Caco-2 (cell line): ENCODE data around the gene EPC2. TPM values are rescaled to one million over a fixed set of nuclear protein-coding genes. Genes with fewer than 3 reads are reported as not detected.
"Not testable (repeated sequence)": the region's sequence is repeated elsewhere in the genome, so short reads cannot be mapped to it uniquely, and the experiment has no call there.

Experiments used
- BruUV-seq: library from RNA; stranded (reverse); fragments of 400-500 nt; replicated peaks from 2 replicates; lab custom pipeline; 2021; lab: Mats Ljungman, UMichigan
- CTCF ChIA-PET: fragments of 300-600 bp; sonication (Branson Sonifier 250); formaldehyde crosslinking; loops from one replicate; lab custom pipeline; 2022; ENCODE audit warnings: antibody characterized with exemption; lab: Charles Lee
- POLR2A ChIA-PET: fragments of 300-600 bp; sonication (Branson Sonifier 250); formaldehyde crosslinking; loops from one replicate; lab custom pipeline; 2022; ENCODE audit warnings: antibody characterized with exemption; lab: Charles Lee
- DNase-seq, 2 experiments: peaks; one replicate each; pipeline versions ENCODE4 v3.0.0 to v3.0.0-alpha.2; 2020 to 2022
- H3K27me3 ChIP-seq: replicated peaks from 2 replicates; pipeline ENCODE4 v1.6.0; 2011; ENCODE audit warnings: low read length; ENCODE audit not compliant: control insufficient read depth, insufficient read depth
- H3K36me3 ChIP-seq: 2 replicates; pipeline ENCODE4 v1.5.1; 2011; ENCODE audit warnings: low read length; ENCODE audit not compliant: control insufficient read depth, insufficient read depth
- H3K4me1 ChIP-seq: fragments of 250-450 bp; sonication (Bioruptor Pico); 2 replicates; pipeline ENCODE4 v1.5.1; 2020; ENCODE audit warnings: mild to moderate bottlenecking
- H3K4me3 ChIP-seq: 2 replicates; pipeline ENCODE4 v1.5.1; 2011; ENCODE audit warnings: low read depth, mild to moderate bottlenecking, control low read depth, low read length
- H3K9me3 ChIP-seq: fragments of 250-450 bp; sonication (Bioruptor Pico); 2 replicates; pipeline ENCODE4 v1.5.1; 2020; ENCODE audit warnings: mild to moderate bottlenecking, moderate library complexity
- H3K27ac Mint-ChIP-seq: one replicate; pipeline ENCODE4 v1.8.0; 2022; ENCODE audit warnings: mixed read lengths; ENCODE audit not compliant: unreplicated experiment
- H3K27me3 Mint-ChIP-seq: one replicate; pipeline ENCODE4 v1.8.0; 2022; ENCODE audit warnings: mixed read lengths; ENCODE audit not compliant: insufficient read depth, unreplicated experiment
- H3K36me3 Mint-ChIP-seq: one replicate; pipeline ENCODE4 v1.8.0; 2022; ENCODE audit warnings: mild to moderate bottlenecking, mixed read lengths; ENCODE audit not compliant: insufficient read depth, unreplicated experiment
- H3K4me1 Mint-ChIP-seq: one replicate; pipeline ENCODE4 v1.8.0; 2022; ENCODE audit warnings: low read depth, mixed read lengths; ENCODE audit not compliant: unreplicated experiment
- H3K4me3 Mint-ChIP-seq: one replicate; pipeline ENCODE4 v1.8.0; 2022; ENCODE audit warnings: mild to moderate bottlenecking, moderate library complexity, mixed read lengths; ENCODE audit not compliant: unreplicated experiment
- H3K9me3 Mint-ChIP-seq: one replicate; pipeline ENCODE4 v1.8.0; 2022; ENCODE audit warnings: mixed read lengths; ENCODE audit not compliant: unreplicated experiment
- intact Hi-C: fragments of 100-400 bp; cut with micrococcal nuclease; formaldehyde crosslinking; loops from one replicate; pipeline ENCODE4 v1.10.0; 2022; ENCODE audit not compliant: unreplicated experiment
- total RNA-seq: library from RNA; stranded (reverse); gene quantifications from 2 replicates; pipeline ENCODE4 v1.2.3, GENCODE V29; 2022
- TF ChIP-seq, protein P1 (sequence below), 2 experiments: fragments of 200-600 bp in 1 of 2; IDR thresholded peaks; 1 replicate in 1 of 2; 2 replicates in 1 of 2; pipeline versions ENCODE4 v1.5.1 to v1.8.0; 2011 to 2022; ENCODE audit warnings: antibody characterized with exemption in 1 of 2, control low read depth in 1 of 2, inconsistent platforms in 1 of 2, low read depth in 1 of 2, low read length in 1 of 2, mild to moderate bottlenecking in 1 of 2, moderate library complexity in 1 of 2; ENCODE audit not compliant: insufficient read depth in 1 of 2, severe bottlenecking in 1 of 2, unreplicated experiment in 1 of 2

EPC2 gene
- total RNA-seq, 1 experiment from 2014 or later: 32.0 TPM

- TF ChIP-seq, protein P1, sequence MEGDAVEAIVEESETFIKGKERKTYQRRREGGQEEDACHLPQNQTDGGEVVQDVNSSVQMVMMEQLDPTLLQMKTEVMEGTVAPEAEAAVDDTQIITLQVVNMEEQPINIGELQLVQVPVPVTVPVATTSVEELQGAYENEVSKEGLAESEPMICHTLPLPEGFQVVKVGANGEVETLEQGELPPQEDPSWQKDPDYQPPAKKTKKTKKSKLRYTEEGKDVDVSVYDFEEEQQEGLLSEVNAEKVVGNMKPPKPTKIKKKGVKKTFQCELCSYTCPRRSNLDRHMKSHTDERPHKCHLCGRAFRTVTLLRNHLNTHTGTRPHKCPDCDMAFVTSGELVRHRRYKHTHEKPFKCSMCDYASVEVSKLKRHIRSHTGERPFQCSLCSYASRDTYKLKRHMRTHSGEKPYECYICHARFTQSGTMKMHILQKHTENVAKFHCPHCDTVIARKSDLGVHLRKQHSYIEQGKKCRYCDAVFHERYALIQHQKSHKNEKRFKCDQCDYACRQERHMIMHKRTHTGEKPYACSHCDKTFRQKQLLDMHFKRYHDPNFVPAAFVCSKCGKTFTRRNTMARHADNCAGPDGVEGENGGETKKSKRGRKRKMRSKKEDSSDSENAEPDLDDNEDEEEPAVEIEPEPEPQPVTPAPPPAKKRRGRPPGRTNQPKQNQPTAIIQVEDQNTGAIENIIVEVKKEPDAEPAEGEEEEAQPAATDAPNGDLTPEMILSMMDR (IDR thresholded peaks at IDR 0.05; ENCODE audit: insufficient read depth in 1 of 2, low read depth in 1 of 2, low read length in 1 of 2, severe bottlenecking in 1 of 2, unreplicated experiment in 1 of 2): no peak
- Histone ChIP-seq H3K36me3 (no peaks in the 10 kb centered on the region), H3K4me1 (peaks cover 4% of the 10 kb centered on the region; the same call in 1 of the 2 replicates), H3K4me3 (no peak overlapping the region), H3K27me3 (no peaks in the 10 kb centered on the region), H3K9me3 (no peaks in the 10 kb centered on the region)
- CTCF ChIA-PET: no interaction called here
- no peak overlapping the region for H3K27ac Mint-ChIP-seq
- H3K9me3 Mint-ChIP-seq: no peaks in the 10 kb centered on the region
- H3K4me3 Mint-ChIP-seq: no peak overlapping the region
- intact Hi-C loops: no loop called here
- BruUV-seq: no TSS peak
- POLR2A ChIA-PET: interaction anchor here (0.6 kb wide), 1 partner anchor 52 kb away, joined by 3 read pairs; no protein-coding TSS in a partner anchor
- peaks cover 5% of the 10 kb centered on the region for H3K36me3 Mint-ChIP-seq
- no peaks in the 10 kb centered on the region for H3K27me3 Mint-ChIP-seq
- H3K4me1 Mint-ChIP-seq: peaks cover 7% of the 10 kb centered on the region
- no peak for DNase-seq
These were observed 35.9 kb downstream of the EPC2 start for GRCh38 chr2:148680462-148680861.

GRCh38 chr2:148681443-148681842 is 36.9 kb downstream of the EPC2 start:
- Mint-ChIP-seq H3K4me1 (peaks cover 7% of the 10 kb centered on the region), H3K4me3 (no peak overlapping the region), H3K36me3 (no peaks in the 10 kb centered on the region), H3K9me3 (no peaks in the 10 kb centered on the region), H3K27me3 (no peaks in the 10 kb centered on the region), H3K27ac (no peak overlapping the region)
- Histone ChIP-seq H3K36me3 (no peaks in the 10 kb centered on the region), H3K27me3 (no peaks in the 10 kb centered on the region), H3K4me1 (peaks cover 4% of the 10 kb centered on the region; the same call in 1 of the 2 replicates), H3K9me3 (no peaks in the 10 kb centered on the region), H3K4me3 (no peak overlapping the region)
- ChIA-PET POLR2A (no interaction called here), CTCF (no interaction called here)
- TF ChIP-seq, protein P1 (IDR thresholded peaks at IDR 0.05; ENCODE audit: insufficient read depth in 1 of 2, low read depth in 1 of 2, low read length in 1 of 2, severe bottlenecking in 1 of 2, unreplicated experiment in 1 of 2): no peak
- intact Hi-C loops: no loop called here
- no peak for DNase-seq
- BruUV-seq: no TSS peak

GRCh38 chr2:148681862-148682261 is 37.3 kb downstream of the EPC2 start:
- H3K9me3 Mint-ChIP-seq, intact Hi-C loops, H3K27me3 ChIP-seq, H3K36me3 ChIP-seq, H3K4me1 ChIP-seq, POLR2A ChIA-PET, H3K4me3 Mint-ChIP-seq, H3K4me3 ChIP-seq, H3K4me1 Mint-ChIP-seq, H3K27ac Mint-ChIP-seq, H3K36me3 Mint-ChIP-seq, H3K27me3 Mint-ChIP-seq, BruUV-seq, DNase-seq, CTCF ChIA-PET, H3K9me3 ChIP-seq: not testable (repeated sequence)

DNA sequence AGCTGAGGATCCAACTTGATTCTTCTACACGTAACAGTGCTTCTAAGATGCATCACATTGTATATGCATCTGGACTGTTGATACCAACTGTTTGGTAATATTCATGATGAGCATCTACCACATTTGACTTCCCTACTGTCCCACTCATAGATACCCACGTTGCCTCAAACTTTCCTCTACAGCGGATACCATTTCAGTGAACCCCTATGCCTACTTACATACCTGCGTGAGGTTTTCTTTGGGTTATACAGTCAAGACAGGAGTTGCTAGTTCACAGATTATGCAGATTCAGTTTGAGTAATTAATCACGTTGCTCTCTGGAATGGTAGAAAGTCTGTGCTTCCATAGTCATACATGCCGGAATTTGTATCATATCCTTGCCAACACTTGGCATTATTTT is 40.0 kb downstream of the EPC2 start:
- H3K36me3 ChIP-seq: no peaks in the 10 kb centered on the region
- intact Hi-C loops: no loop called here
- ChIA-PET POLR2A (no interaction called here), CTCF (no interaction called here)
- H3K36me3 Mint-ChIP-seq: peaks cover 5% of the 10 kb centered on the region
- TF ChIP-seq, protein P1 (IDR thresholded peaks at IDR 0.05; ENCODE audit: insufficient read depth in 1 of 2, low read depth in 1 of 2, low read length in 1 of 2, severe bottlenecking in 1 of 2, unreplicated experiment in 1 of 2): no peak
- BruUV-seq: no TSS peak
- no peaks in the 10 kb centered on the region for H3K9me3 ChIP-seq
- no peak overlapping the region for H3K4me3 ChIP-seq
- peaks cover 7% of the 10 kb centered on the region for H3K4me1 Mint-ChIP-seq
- no peak overlapping the region for H3K27ac Mint-ChIP-seq
- DNase-seq: no peak
- H3K27me3 Mint-ChIP-seq: no peaks in the 10 kb centered on the region
- H3K9me3 Mint-ChIP-seq: no peaks in the 10 kb centered on the region
- H3K4me3 Mint-ChIP-seq: no peak overlapping the region
- no peaks in the 10 kb centered on the region for H3K27me3 ChIP-seq
- H3K4me1 ChIP-seq: peaks cover 4% of the 10 kb centered on the region; the same call in 1 of the 2 replicates
